A673 (cell line): ENCODE results near the gene SERPINA4.

Experiments
- EZH2 ChIP-seq: fragments of 200-600 bp; sonication (generic); IDR thresholded peaks from 2 replicates; pipeline ENCODE4 v1.6.1; 2017; ENCODE audit warnings: borderline replicate concordance, low read depth, mild to moderate bottlenecking, mixed read lengths, antibody characterized with exemption, low read length; ENCODE audit not compliant: poor library complexity, severe bottlenecking
- TF ChIP-seq, protein P1 (sequence below): fragments of 300-800, 200-600 bp; sonication (generic); conservative IDR thresholded peaks from 2 replicates; pipeline ENCODE4 v1.5.1; 2017; ENCODE audit warnings: low read depth, mild to moderate bottlenecking, antibody characterized with exemption, low read length, moderate library complexity, mixed read lengths

DNA sequence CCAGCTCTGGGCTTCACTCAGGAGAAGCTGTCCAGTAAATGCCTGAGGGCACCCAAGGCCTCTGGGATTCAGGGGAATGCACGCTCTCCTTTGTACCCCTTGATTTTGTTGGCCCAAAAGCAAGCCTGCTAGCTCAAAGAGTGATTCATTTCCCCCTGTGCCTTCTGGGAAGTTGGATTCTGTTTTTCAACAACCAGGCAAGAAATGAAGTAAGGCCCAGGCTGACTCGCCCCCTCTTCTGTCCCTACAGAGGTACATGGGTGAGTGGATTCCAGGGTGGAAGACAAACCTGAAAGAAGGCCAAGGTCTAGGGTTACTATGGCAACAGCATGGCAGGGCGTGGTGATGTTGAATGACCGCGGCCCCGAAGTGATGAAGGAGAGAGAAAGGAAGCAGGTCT lies 10.7 kb downstream of the SERPINA4 start:
- TF ChIP-seq, protein P1, sequence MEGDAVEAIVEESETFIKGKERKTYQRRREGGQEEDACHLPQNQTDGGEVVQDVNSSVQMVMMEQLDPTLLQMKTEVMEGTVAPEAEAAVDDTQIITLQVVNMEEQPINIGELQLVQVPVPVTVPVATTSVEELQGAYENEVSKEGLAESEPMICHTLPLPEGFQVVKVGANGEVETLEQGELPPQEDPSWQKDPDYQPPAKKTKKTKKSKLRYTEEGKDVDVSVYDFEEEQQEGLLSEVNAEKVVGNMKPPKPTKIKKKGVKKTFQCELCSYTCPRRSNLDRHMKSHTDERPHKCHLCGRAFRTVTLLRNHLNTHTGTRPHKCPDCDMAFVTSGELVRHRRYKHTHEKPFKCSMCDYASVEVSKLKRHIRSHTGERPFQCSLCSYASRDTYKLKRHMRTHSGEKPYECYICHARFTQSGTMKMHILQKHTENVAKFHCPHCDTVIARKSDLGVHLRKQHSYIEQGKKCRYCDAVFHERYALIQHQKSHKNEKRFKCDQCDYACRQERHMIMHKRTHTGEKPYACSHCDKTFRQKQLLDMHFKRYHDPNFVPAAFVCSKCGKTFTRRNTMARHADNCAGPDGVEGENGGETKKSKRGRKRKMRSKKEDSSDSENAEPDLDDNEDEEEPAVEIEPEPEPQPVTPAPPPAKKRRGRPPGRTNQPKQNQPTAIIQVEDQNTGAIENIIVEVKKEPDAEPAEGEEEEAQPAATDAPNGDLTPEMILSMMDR = no peak
- TF ChIP-seq EZH2 = no peak
